Aorta (tissue), 5 donors: ENCODE measurements around the gene TTC39A. TPM values are rescaled to one million over a fixed set of nuclear protein-coding genes. Genes with fewer than 3 reads are reported as not detected.
A peak's percentile ranks its signal among the peaks of the same experiment; 100 is the strongest.

ENCODE experiments used
- ATAC-seq: fragments of 200-7000 bp; cut with Tn5 transposase; one replicate; pipeline ENCODE4 v1.9.1; 2022; ENCODE audit warnings: moderate library complexity; ENCODE audit not compliant: low FRiP score
- DNase-seq, 2 donors: peaks; one replicate each; pipeline ENCODE4 v3.0.0-alpha.2; 2020
- H3K27ac ChIP-seq, 2 donors: one replicate each; pipeline ENCODE4 v1.5.1; 2013; ENCODE audit warnings: low read length in 2 of 2, mild to moderate bottlenecking in 2 of 2, moderate library complexity in 2 of 2, control low read depth in 1 of 2, inconsistent platforms in 1 of 2, low read depth in 1 of 2
- H3K27me3 ChIP-seq, 2 donors: one replicate each; pipeline ENCODE4 v1.6.1; 2013; ENCODE audit warnings: control low read depth in 1 of 2, low read length in 1 of 2, mild to moderate bottlenecking in 1 of 2, moderate library complexity in 1 of 2; ENCODE audit not compliant: insufficient read depth in 2 of 2, control insufficient read depth in 1 of 2
- H3K36me3 ChIP-seq, 2 donors: one replicate each; pipeline ENCODE4 v1.6.1; 2013; ENCODE audit warnings: control low read depth in 1 of 2, low read length in 1 of 2, mild to moderate bottlenecking in 1 of 2; ENCODE audit not compliant: insufficient read depth in 2 of 2, control insufficient read depth in 1 of 2
- H3K4me1 ChIP-seq, 2 donors: one replicate each; pipeline ENCODE4 v1.6.1; 2013; ENCODE audit warnings: low read length in 2 of 2, control low read depth in 1 of 2, mild to moderate bottlenecking in 1 of 2, moderate library complexity in 1 of 2; ENCODE audit not compliant: insufficient read depth in 2 of 2, control insufficient read depth in 1 of 2
- H3K4me3 ChIP-seq, 2 donors: one replicate each; pipeline ENCODE4 v1.5.1; 2013; ENCODE audit warnings: low read length in 2 of 2, control low read depth in 1 of 2, mild to moderate bottlenecking in 1 of 2
- H3K9me3 ChIP-seq: one replicate; pipeline ENCODE4 v1.6.1; 2013; ENCODE audit warnings: mild to moderate bottlenecking, low read length; ENCODE audit not compliant: control insufficient read depth
- WGBS, 2 donors: extraction: QIAGEN DNeasy Blood & Tissue Kit; methylation state at CpG; one replicate each; pipeline ENCODE4 v1.1.7; 2013; 5-methylcytosine and 5-hydroxymethylcytosine counted together
- intact Hi-C, 2 donors: fragments of 100-400 bp; cut with DNase I; formaldehyde crosslinking; loops; one replicate each; pipeline versions ENCODE4 v1.14.2 to v1.15.0; 2022
- polyA plus RNA-seq, 2 donors: library from polyadenylated mRNA; stranded (reverse); fragments of 200-250 nt; gene quantifications; one replicate each; pipeline ENCODE4 v1.2.3, GENCODE V29; 2013
- total RNA-seq, 2 donors: library from RNA; stranded (reverse); fragmentation: NEBNext Ultra II Directional; extraction: Animal tissue kit (Norgen Biotek cat#: 25700); gene quantifications; one replicate each; pipeline ENCODE4 v1.2.1, GENCODE V29; 2021
- donor health status: healthy with polysubstance abuse.
- donor health status: Bipolar disorder and iron deficiency.
- donor health status: DM: no; HTN: no; CAD: no.
- donor health status: DM: no; HTN: no; CAD: no.
- donor health status: DM: yes; HTN: yes; CAD: no.

Gene TTC39A
- total and polyA plus RNA-seq, 4 donors, result 0.67 to 7.5 (median 2.8) TPM

DNA sequence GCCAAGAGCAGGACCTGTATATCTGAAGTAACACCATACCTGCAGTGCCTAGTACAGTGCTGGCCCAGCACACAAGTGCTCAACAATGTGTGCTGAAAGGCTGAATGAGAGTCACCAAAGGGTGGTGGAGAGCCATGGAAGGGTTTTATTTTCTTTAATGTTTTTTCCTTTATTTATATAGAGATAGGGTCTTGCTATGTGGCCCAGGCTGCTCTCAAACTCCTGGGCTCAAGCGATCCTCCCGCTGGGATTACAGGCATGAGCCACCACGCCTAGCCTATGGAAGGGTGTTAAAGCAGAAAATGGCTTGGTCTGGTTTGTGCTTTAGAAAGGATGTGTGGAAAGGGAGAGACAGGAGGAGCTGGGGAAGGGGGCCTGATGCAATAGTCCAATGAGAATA lies 13.3 kb upstream of the TTC39A start:
- no peak for ATAC-seq
- Histone ChIP-seq H3K27me3 (no peaks in the 10 kb centered on the region), H3K4me1 (no peaks in the 10 kb centered on the region), H3K36me3 (no peaks in the 10 kb centered on the region), H3K27ac (no peak overlapping the region), H3K4me3 (no peak overlapping the region), H3K9me3 (no peaks in the 10 kb centered on the region)
- intact Hi-C loops, result no loop called here
- no peak for DNase-seq
- 51 to 68% methylated on average over 3 of the region's 3 CpGs for WGBS, 2 donors

DNA sequence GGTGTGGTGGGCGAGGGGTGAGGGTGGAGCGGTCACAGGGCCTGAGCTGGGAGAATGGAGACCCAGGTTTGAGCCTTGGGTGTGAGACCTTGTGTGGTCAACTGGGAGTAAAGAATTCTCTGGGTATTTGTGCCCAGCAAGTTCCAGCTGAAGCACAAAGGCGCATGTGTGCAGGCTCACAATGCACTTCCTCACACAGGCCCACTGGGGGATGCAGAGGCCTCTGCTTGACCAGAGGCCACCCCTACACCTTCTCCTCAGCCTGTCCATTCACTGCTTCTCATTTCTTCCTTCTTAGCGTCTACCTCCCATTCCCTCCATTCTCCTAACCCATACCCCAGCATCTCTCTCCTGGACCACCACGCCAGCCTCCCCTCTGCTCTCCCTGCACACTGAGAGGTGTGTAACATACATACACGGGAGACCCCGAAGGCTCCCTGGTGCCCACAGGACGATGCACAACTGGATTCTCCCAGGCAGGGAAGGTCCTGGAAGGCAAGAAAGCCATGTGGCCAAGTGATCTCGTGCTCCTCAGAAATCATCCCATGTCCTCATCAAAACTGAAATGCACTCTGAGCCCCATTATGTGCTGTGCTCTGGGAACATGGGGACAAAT lies 12.3 kb upstream of the TTC39A start:
- H3K9me3 ChIP-seq, result no peaks in the 10 kb centered on the region
- WGBS, 2 donors, result 91 to 93% methylated on average over 9 of the region's 9 CpGs
- no peak overlapping the region for H3K4me3 ChIP-seq
- H3K36me3 ChIP-seq, result no peaks in the 10 kb centered on the region
- H3K27ac ChIP-seq, result no peak overlapping the region
- no peak for ATAC-seq
- intact Hi-C loops, result no loop called here
- no peaks in the 10 kb centered on the region for H3K27me3 ChIP-seq
- H3K4me1 ChIP-seq, result no peaks in the 10 kb centered on the region
- no peak for DNase-seq

DNA sequence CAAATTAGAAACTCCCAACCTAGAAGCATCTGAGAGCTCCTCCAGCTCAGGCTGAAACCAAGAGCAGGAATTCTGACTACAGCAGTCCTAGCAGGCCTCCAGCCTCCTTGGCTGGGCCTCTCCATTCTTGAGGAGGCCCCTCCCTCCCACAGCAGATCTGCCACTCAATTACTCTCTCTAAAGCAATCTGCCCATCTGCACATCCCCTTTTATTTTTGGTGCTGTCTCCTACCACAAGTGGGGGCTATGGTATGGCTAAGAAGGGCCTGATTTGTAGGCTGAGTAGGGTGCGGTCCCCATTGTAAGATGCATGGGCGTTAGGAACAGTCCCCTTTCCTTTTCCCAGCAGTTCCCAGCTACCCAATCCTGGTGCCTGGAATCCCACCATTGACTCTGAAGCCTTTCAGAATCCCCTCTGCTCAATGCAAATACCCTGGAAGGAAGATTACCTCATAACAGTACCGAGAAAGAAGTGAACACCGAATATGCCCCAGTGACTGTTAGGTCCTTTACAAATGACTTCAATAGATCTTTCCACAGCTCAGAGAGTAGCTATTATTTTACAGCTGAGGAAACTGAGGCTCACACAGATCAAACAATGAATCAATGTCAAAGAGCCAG lies 11.6 kb upstream of the TTC39A start:
- DNase-seq, result no peak
- intact Hi-C loops, result no loop called here
- no peaks in the 10 kb centered on the region for H3K27me3 ChIP-seq
- H3K4me1 ChIP-seq, result no peaks in the 10 kb centered on the region
- no peaks in the 10 kb centered on the region for H3K36me3 ChIP-seq
- WGBS, 2 donors, result 97 to 98% methylated on average over 4 of the region's 4 CpGs
- no peaks in the 10 kb centered on the region for H3K9me3 ChIP-seq
- H3K4me3 ChIP-seq, result no peak overlapping the region
- no peak overlapping the region for H3K27ac ChIP-seq
- ATAC-seq, result no peak

DNA sequence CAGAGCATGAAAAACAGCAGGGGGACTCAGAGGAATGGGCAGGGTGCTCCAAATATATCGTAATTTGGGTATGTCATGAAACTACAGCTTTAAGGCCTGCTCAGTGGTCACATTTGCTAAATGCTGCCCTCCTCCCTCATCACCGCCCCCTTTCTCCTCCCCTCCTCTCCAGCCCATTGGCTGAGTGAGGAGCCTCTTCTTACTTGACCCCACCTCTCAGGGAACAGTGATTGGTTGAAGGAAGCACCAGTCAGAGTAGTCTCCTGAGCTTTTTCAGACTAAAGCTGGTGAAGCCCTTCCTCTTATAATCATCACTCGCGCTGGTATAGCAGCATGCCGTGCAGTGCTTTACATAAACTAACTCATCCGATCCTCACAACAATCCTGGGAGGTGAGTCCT lies 10.0 kb upstream of the TTC39A start:
- intact Hi-C loops, result no loop called here
- no peaks in the 10 kb centered on the region for H3K9me3 ChIP-seq
- DNase-seq (no peak), ATAC-seq (no peak)
- H3K4me3 ChIP-seq, result no peak overlapping the region
- no peaks in the 10 kb centered on the region for H3K36me3 ChIP-seq
- no peak overlapping the region for H3K27ac ChIP-seq
- no peaks in the 10 kb centered on the region for H3K4me1 ChIP-seq
- no peaks in the 10 kb centered on the region for H3K27me3 ChIP-seq
- WGBS, 2 donors, result 97 to 99% methylated on average over 6 of the region's 6 CpGs

DNA sequence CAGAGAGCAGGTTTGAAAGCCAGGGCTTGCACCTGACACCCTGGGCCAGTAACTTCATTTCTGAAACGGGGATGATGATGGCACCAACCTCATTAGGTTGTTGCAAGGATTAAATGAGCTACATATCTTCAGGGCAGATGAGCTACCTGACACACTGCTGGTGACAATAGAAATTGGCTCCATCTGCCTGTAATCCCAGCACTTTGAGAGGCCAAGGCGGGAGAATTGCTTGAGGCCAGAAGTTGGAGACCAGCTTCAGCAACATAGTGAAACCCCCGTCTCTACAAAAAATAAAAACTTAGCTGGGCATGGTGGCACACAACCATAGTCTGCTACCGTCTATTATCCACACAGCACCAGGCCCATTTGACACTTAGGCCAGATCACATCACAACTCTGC lies 6.3 kb upstream of the TTC39A start:
- no peak overlapping the region for H3K4me3 ChIP-seq
- H3K9me3 ChIP-seq, result no peaks in the 10 kb centered on the region
- no peaks in the 10 kb centered on the region for H3K27me3 ChIP-seq
- intact Hi-C loops, result no loop called here
- WGBS, 2 donors, result 91 to 95% methylated on average over 4 of the region's 4 CpGs
- ATAC-seq (no peak), DNase-seq (no peak)
- no peak overlapping the region for H3K27ac ChIP-seq
- no peaks in the 10 kb centered on the region for H3K36me3 ChIP-seq
- H3K4me1 ChIP-seq, result no peaks in the 10 kb centered on the region

DNA sequence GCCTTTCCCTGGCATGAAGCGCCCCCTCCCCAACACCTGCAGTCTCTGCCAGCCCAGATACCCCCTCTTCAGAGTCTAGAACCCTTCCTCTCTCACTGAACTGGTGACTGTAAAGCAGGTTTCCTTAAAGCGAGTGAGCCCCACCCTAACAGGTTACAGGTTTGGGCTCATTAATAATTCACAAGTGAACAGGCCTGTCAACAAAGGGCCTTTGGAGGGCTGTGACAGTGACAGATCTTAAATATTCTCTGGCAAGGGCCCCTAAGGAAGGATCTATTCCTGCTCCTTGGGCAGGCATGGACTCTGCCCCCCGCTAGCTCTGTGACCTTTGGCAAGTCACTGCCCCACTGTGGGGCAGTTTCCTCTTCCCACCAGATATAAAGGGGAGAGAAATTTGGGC lies 5.6 kb upstream of the TTC39A start:
- Histone ChIP-seq H3K9me3 (no peaks in the 10 kb centered on the region), H3K4me3 (no peak overlapping the region), H3K4me1 (no peaks in the 10 kb centered on the region), H3K27ac (no peak overlapping the region), H3K36me3 (no peaks in the 10 kb centered on the region), H3K27me3 (no peaks in the 10 kb centered on the region)
- ATAC-seq (no peak), DNase-seq (no peak)
- intact Hi-C loops, result no loop called here
- WGBS, 2 donors, result 97 to 100% methylated on average over 3 of the region's 3 CpGs

DNA sequence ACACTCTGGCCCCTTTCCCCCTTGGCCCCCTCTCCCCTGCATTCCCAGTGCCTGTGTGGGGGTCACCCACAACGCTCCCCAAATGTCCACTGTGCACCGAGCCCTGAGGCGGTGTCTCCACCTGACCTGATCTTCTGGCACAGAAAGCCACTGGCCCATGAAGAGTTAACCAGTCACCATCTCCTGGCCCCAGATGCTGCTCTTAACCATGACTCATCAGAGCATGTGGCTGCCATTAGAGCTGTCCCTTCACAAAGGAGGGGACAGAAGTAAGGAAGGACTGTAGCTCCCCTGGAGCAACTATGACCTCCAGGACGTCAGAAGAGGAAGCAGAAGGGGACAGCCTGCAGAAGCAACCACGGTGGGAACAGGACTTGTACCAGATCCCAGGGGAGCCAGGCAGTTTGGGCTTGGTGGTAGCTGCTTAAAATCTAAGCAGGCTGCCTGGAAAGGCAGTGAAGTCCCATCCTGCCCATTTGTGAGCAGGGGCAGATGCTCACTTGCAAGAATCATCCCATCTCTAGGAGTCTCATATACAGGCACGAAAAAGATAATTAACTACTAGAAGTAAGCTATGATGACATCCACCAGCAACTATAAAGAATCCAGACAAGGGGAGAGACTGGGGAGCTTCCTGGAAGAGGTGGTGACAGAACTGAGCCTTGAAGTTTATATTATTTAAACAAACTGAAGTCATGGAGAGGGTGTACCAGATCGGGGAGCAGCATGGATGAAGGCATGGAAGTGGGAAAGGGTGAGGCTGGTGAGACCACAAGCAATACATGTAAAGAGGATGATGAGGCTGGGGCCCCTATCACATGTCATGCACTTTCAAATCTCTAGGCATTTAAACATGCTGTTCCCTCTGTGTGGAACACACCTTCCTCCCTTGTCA lies 1.1 kb upstream of the TTC39A start:
- H3K4me3 ChIP-seq, result no peak overlapping the region
- DNase-seq, result no peak
- no peaks in the 10 kb centered on the region for H3K36me3 ChIP-seq
- H3K9me3 ChIP-seq, result no peaks in the 10 kb centered on the region
- WGBS, 2 donors, result 49 to 51% methylated on average over 7 of the region's 7 CpGs
- H3K27me3 ChIP-seq, result no peaks in the 10 kb centered on the region
- intact Hi-C loops, result no loop called here
- peak; percentile 56 for ATAC-seq
- no peaks in the 10 kb centered on the region for H3K4me1 ChIP-seq
- no peak overlapping the region for H3K27ac ChIP-seq

DNA sequence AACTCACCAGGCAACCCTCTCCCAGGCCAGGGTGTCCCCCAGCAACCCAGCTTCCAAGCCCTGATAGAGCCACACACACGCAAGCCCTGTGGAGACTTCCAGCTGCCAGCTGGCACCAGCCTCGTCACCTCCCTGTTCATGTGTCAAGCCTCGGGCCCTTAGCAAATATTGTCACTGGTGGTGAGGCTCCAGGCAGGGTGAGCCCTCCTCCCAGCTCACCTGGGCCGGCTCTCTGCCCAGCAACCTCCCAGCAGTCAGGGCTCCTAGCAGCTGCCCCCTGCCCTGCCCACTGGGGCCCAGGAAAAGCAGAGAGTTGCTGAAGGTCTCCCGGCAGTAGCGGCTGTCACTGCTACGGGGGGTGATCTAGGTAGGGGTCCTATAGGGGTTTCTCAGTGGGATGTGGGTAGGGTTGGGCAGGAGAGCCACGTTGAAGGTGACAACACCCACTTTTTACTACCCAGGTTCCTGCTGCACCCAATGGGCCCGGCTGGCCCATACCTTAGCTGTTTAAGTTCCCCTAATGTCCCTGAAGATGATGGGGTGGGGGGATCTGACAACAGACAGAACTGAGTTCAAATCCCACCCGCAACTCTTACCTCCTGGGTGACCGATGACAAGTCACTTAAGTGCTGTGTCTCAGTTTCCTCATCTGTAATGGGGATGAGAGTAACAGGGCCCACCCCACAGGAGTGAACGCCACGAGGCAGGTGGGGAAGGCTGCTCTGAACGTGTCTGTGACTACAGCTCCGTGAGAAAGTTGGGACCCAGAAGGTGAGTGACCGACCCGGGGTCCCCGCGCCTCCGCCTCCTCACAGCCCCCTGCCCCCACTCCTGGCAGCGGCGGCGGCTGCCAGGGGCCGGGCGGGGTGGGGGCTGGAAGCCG lies 678 bp downstream of the TTC39A start:
- ATAC-seq (peak; percentile 26), DNase-seq (no peak)
- H3K27me3 ChIP-seq, result no peaks in the 10 kb centered on the region
- no peak overlapping the region for H3K27ac ChIP-seq
- no peaks in the 10 kb centered on the region for H3K4me1 ChIP-seq
- H3K36me3 ChIP-seq, result no peaks in the 10 kb centered on the region
- 35 to 42% methylated on average over 20 to 26 of the region's 26 CpGs for WGBS, 2 donors
- H3K9me3 ChIP-seq, result no peaks in the 10 kb centered on the region
- intact Hi-C loops, result no loop called here
- H3K4me3 ChIP-seq, result peak overlapping the region; percentile 56 to 61
